Hindlimb muscle (tissue), 1 donor: ENCODE data around the gene DET1. TPM values are rescaled to one million over a fixed set of nuclear protein-coding genes. Genes with fewer than 3 reads are reported as not detected.
"Not testable (repeated sequence)": the region's sequence is repeated elsewhere in the genome, so short reads cannot be mapped to it uniquely, and the experiment has no call there.

ENCODE experiments used
- DNase-seq: peaks from one replicate; pipeline ENCODE4 v3.0.0-alpha.2; 2013
- polyA plus RNA-seq: library from polyadenylated mRNA; unstranded; fragments of 120-200 nt; gene quantifications from one replicate; pipeline ENCODE4 v1.2.1, GENCODE V29; 2013; ENCODE audit not compliant: insufficient read length

DET1 gene
- polyA plus RNA-seq, result 12.2 TPM

- peak; percentile 92 for DNase-seq
Measured at GRCh38 chr15:88546248-88547129, at the start of gene DET1. DET1 (minus strand) TSS chr15:88546681; CDS start chr15:88531705, 14,976 bp downstream.

DNA sequence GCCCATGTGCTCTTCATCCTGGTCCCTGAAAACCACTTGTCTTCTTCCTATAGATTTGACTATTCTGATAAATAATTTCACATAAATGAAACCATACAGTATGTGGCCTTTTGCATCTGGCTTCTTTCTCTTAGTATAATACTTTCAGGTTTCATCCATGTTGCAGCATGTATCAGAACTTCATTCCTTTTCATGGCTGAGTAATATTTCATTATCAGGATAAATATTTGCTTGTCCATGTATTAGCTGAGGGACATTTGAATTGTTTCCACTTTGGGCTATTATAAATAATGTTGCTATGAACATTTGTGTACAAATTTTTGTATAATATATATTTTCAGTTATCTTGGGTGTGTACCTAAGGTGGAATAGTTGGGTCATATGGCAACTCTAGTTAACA lies 44.9 kb upstream of the DET1 start:
- no peak for DNase-seq

GRCh38 chr15:88590759-88591158 lies 44.3 kb upstream of the DET1 start:
- DNase-seq, result no peak

GRCh38 chr15:88586401-88587162 lies 40.1 kb upstream of the DET1 start:
- DNase-seq, result no peak

GRCh38 chr15:88580532-88580931 lies 34.1 kb upstream of the DET1 start:
- no peak for DNase-seq

DNA sequence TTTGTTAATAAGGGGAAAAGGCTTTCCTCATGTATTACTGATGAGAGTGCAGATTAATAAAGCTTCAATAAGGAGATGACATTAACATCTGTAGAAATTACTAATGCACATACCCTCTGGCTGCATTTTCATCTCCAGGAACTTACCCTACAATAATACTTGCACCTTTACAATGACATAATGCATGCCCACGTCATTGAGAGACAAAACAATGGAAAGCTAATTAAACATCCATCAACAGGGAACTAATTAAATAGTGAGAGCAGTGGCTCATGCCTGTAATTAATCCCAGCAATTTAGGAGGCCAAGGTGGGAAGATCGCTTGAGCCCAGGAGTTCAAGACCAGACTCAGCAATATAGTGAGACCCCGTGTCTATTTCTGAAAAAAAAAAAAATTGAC lies 32.8 kb upstream of the DET1 start:
- no peak for DNase-seq

- DNase-seq, result no peak
Measured at GRCh38 chr15:88574655-88575054, 28.2 kb upstream of the DET1 start.

DNA sequence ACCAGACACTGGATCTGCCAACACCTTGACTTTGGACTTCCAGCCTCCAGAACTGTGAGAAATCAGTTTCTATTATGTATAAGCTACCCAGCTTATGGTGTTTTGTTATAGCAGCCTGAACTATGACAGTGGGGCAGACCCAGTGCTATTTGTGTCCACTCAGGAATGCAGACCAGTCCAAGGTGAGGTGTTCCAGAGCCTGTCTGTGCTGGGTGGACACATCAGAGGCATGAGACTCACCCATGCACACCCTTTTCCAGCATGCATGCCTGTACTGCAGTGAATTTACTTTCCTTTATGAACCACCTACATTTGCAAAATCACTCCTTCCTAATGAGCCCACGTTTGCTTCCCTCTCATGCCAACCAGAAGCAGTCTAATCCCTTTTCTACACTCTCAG lies 27.6 kb upstream of the DET1 start:
- DNase-seq, result no peak

DNA sequence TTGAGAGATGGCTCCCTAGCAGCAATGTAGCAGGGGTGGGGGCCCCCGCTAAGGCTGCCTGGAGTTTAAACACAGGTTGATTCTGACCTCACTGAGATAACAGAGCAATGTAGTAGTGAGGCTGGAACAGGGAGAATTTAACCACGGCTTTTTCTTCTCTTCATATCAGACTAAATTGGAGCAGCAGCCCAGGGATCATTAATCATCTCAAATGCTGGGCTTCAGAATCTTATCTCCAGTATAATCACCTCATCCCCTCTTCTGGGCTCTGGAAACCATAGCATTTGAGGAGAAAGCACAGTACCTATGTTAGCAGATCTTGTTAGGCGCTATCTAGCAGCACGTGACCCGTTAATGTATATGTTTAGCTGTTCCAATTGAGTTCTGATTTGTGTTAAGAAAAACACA lies 25.4 kb upstream of the DET1 start:
- no peak for DNase-seq

DNA sequence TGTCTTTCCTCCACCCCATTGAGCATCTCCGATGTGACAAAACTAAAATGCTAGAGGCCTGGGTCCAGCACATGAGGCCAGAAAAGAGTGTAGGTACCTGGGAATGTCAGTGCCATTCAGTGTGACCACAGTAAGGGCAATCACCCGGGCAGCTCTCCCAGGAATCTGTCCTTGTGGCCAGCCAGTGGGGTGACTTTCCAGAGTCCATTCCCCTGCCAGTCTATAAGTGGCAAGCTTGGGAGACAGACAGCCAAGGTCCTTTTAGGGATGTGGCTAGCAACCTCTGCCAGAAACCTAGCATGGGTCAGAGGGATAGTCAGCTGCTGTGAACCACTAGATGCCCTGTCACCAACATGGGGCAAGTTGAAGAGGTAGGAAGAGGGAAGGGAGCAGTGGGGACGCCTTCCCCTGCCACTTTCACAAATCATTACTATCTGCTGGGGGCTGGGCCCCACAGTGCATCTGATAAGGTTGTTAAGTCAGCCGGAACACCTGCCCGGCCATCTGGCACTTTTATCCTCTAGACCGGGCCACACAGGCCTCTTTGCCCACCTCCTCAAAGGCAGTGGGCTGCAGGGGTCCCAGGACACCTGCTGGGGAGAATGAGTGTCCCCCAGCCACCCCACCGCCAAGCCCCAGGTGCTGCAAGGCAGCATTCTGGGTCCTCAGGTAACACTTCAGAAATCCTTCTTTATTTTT lies 24.8 kb upstream of the DET1 start:
- no peak for DNase-seq

- DNase-seq, result no peak
Measured at GRCh38 chr15:88568589-88568988, 22.1 kb upstream of the DET1 start.

GRCh38 chr15:88564741-88565140 lies 18.3 kb upstream of the DET1 start:
- no peak for DNase-seq

DNA sequence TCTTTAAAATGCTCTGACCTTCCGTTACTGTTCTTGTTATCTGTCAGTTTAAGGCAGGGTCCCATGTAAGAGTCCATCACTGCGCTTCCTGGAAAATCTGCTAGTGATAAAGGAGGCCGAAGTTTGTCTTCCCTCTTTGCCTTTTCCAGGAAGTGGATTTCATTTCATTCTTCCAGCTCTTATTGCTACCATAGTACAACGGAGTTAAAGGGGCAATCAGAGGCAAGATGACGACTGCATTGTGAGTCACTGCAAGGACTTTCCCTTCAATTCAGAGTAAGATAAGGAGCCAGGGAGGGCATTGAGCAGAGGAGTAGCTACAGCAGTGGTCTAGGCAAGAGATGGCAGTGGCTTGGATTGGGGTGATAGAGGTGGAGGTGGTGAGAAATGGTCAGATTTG lies 17.2 kb upstream of the DET1 start:
- no peak for DNase-seq

GRCh38 chr15:88559565-88559964 lies 13.1 kb upstream of the DET1 start:
- DNase-seq, result not testable (repeated sequence)

- DNase-seq, result not testable (repeated sequence)
Measured at GRCh38 chr15:88558026-88558425, 11.5 kb upstream of the DET1 start.

DNA sequence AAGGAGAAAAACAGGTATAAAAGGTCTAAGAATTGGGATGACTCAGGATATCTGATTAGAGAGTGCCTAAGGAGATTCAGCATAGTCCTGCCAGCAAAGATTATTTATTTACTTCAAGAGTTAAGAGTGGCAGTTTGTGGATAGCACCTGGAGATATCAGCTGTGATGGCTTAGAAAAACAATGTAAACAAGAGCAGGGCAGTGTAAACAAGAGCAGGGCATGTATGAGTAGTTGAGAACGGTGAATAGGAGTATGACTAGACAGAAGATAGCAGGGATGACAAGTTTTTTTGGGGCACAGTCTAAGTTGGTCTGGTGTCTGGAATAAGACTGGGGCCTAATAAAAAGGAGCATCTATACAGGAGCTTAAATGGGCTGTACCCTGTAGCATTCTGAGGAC lies 1.5 kb upstream of the DET1 start:
- DNase-seq, result not testable (repeated sequence)

DNA sequence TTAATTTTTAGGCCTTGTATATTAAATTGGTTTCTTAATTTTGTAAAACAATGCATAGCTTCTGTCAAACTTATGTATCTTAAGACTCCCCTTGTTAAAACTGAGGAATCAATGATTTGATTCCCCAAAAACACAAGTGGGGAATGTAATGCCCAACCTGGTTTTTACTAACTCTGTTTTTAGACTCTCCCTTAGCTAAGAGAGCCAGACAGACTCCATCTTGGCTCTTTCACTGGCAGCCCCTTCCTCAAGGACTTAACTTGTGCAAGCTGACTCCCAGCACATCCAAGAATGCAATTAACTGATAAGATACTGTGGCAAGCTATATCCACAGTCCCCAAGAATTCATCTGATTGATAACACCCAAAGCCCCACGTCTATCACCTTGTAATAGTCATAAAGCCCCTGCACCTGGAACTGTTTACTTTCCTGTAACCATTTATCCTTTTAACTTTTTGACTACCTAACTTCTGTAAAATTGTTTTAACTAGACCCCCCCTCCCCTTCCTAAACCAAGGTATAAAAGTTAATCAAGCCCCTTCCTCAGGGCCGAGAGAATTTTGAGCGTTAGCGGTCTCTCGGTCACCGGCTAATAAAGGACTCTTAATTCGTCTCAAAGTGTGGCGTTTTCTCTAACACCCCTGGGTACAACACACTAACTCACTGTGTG lies 768 bp downstream of the DET1 start:
- DNase-seq, result not testable (repeated sequence)

DNA sequence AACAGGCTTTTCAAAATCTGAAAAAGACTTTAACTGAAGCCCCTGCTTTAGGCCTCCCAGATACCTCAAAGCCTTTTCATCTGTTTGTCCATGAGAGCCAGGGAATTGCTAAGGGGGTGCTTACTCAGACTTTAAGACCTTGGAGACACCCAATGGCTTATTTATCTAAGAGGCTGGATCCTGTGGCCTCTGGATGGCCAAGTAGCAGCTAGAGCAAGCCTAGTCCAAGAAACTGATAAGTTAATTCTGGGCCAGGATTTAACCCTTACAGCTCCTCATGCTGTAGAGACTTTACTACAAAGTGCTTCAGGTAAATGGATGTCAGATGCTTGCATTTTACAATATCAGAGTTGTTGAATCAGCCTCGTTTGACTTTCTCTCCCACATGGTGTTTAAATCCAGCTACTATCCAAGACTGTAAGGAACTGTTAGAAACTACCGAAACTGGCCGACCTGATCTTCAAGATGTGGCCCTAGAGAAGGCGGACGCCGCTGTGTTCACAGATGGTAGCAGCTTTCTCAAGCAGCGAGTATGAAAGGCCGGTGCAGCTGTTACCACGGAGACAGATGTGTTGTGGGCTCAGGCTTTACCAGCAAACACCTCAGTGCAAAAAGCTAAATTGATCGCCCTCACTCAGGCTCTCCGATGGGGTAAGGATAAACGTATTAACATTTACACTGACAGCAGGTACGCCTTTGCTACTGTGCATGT lies 3.3 kb downstream of the DET1 start:
- no peak for DNase-seq

GRCh38 chr15:88542342-88542733 lies 4.1 kb downstream of the DET1 start:
- DNase-seq, result no peak

DNA sequence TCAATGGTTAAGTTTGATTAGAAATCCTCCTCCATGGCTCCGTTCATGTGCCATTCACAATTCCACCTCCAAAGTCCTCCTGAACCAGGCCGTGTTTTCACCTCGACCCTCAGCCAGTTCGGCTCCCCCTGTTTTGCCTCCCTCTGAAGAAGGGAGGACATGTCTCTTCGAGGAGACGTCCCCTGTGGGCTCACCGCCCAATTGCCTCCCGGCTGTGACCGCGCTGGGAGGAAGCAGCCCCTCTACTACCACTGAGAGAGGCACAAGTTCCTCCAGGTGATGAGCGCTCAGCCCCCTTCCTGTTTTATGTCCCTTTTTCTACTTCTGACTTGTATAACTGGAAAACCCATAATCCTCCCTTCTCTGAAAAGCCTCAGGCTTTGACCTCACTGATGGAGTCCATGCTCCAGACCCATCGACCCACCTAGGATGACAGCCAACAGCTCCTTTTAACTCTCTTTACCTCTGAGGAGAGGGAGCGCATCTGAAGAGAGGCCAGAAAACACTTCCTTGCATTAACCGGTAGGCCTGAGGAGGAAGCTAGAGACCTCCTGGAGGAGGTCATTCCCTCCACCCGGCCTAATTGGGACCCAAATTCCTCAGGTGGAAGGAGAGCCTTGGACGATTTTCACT lies 4.7 kb downstream of the DET1 start:
- no peak for DNase-seq

DNA sequence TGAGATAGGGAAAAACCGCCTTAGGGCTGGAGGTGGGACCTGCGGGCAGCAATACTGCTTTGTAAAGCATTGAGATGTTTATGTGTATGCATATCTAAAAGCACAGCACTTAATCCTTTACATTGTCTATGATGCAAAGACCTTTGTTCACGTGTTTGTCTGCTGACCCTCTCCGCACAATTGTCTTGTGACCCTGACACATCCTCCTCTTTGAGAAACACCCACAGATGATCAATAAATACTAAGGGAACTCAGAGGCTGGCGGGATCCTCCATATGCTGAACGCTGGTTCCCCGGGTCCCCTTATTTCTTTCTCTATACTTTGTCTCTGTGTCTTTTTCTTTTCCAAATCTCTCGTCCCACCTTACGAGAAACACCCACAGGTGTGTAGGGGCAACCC lies 5.4 kb downstream of the DET1 start:
- DNase-seq, result not testable (repeated sequence)
